Smooth muscle cell (in vitro differentiated cells): ENCODE data around the gene TRABD. TPM values are rescaled to one million over a fixed set of nuclear protein-coding genes. Genes with fewer than 3 reads are reported as not detected.
A peak's percentile ranks its signal among the peaks of the same experiment; 100 is the strongest.

Source experiments
- DNase-seq: peaks from one replicate; lab custom pipeline; 2025; ENCODE audit not compliant: unreplicated experiment; lab: John Stamatoyannopoulos, UW
- H2AFZ ChIP-seq: fragments of 200-600 bp; sonication (generic); 2 replicates; pipeline ENCODE4 v1.6.0; 2016; ENCODE audit warnings: antibody characterized with exemption, low read depth, mild to moderate bottlenecking
- H3F3A ChIP-seq: fragments of 200-600 bp; sonication (generic); 2 replicates; pipeline ENCODE4 v1.6.0; 2017; ENCODE audit warnings: antibody characterized with exemption, low read depth
- H3K27ac ChIP-seq: fragments of 200-600 bp; sonication (generic); 2 replicates; pipeline ENCODE4 v1.5.1; 2016; ENCODE audit warnings: low read depth, mild to moderate bottlenecking
- H3K27me3 ChIP-seq: fragments of 200-600 bp; sonication (generic); 2 replicates; pipeline ENCODE4 v1.6.1; 2016; ENCODE audit warnings: low read depth, mild to moderate bottlenecking
- H3K36me3 ChIP-seq: fragments of 200-600 bp; sonication (generic); 2 replicates; pipeline ENCODE4 v1.5.1; 2016; ENCODE audit warnings: low read depth
- H3K4me1 ChIP-seq: fragments of 200-600 bp; sonication (generic); 2 replicates; pipeline ENCODE4 v1.5.1; 2016; ENCODE audit warnings: low read depth
- H3K4me2 ChIP-seq: fragments of 200-600 bp; sonication (generic); 2 replicates; pipeline ENCODE4 v1.6.0; 2016; ENCODE audit warnings: mild to moderate bottlenecking
- H3K4me3 ChIP-seq: fragments of 200-600 bp; sonication (generic); 2 replicates; pipeline ENCODE4 v1.5.1; 2016; ENCODE audit warnings: mild to moderate bottlenecking
- H3K79me2 ChIP-seq: fragments of 200-600 bp; sonication (generic); 2 replicates; pipeline ENCODE4 v1.6.0; 2016; ENCODE audit warnings: low read depth, mild to moderate bottlenecking
- H3K9ac ChIP-seq: fragments of 200-600 bp; sonication (generic); 2 replicates; pipeline ENCODE4 v1.6.0; 2016; ENCODE audit warnings: low read depth
- H3K9me3 ChIP-seq: fragments of 200-600 bp; sonication (generic); replicated peaks from 2 replicates; pipeline ENCODE4 v1.5.1; 2016; ENCODE audit warnings: low read depth
- H4K20me1 ChIP-seq: fragments of 200-600 bp; sonication (generic); 2 replicates; pipeline ENCODE4 v1.6.0; 2016; ENCODE audit warnings: low read depth
- CTCF ChIP-seq: fragments of 200-600 bp; sonication (generic); IDR thresholded peaks from 2 replicates; pipeline ENCODE4 v1.5.1; 2017; ENCODE audit warnings: borderline replicate concordance, mild to moderate bottlenecking, antibody characterized with exemption; ENCODE audit not compliant: insufficient read depth, poor library complexity, severe bottlenecking
- WGBS: methylation state at CpG from one replicate; pipeline ENCODE4 v1.1.7; 2016; ENCODE audit warnings: low lambda C conversion rate; 5-methylcytosine and 5-hydroxymethylcytosine counted together
- polyA plus RNA-seq: library from polyadenylated mRNA; unstranded; fragments of >200 nt; fragmentation: Nextera tagmentation; extraction: Ambion mirVana; gene quantifications from 2 replicates; pipeline ENCODE4 v1.2.1, GENCODE V29; 2016
- total RNA-seq: library from RNA; depleted of rRNA; stranded (reverse); fragments of >200 nt; gene quantifications from 2 replicates; pipeline ENCODE4 v1.2.3, GENCODE V29; 2014

Gene TRABD
- total and polyA plus RNA-seq, 2 experiments from 2014 or later: 17.8 to 58.5 TPM

DNA sequence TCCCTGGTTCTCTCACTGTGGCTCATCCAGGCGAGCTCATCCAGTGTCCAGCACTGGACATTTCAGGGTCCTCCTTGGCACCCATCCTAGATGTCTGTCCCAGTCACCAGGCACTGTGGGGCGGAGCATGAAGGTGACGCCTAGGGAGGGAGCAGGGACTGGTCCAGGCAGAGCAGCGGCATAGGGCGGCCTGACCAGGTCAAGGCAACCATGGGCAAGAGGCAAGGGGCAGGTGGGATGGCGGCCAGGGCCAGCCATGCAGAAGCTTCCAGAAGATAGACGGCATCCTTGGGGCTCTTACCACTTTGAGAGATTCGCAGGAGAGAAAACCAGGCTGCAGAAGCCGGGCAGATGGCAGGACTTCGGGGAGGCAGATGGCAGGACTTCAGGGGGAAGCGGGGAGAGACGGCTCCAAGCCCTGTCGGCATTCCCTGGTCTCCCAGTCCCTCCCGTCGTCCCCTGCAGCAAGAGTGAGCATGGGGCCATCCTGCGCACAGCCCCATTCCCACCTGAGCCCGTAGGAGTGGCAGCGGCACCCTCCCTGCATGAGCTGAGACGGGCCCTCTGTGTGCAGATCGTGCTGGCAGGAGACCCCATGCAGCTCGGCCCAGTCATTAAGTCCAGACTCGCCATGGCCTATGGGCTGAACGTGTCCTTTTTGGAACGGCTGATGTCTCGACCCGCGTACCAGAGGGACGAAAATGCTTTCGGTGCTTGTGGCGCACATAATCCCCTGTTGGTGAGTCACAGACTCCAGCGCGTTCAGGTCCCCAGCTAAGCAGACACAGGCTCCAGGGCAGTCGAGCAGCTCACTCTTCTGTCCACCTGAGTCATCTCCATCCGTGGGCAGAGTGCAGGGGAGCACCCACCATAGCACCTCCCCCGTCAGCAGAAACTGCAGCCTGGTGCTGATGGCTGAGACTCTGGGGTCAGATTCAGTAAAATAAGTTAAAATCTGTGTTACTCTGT is 35.3 kb upstream of the TRABD start:
- H3K27me3 ChIP-seq: no peaks in the 10 kb centered on the region
- no peaks in the 10 kb centered on the region for H3K4me1 ChIP-seq
- no peaks in the 10 kb centered on the region for H3K79me2 ChIP-seq
- DNase-seq: no peak
- no peaks in the 10 kb centered on the region for H4K20me1 ChIP-seq
- no peaks in the 10 kb centered on the region for H3F3A ChIP-seq
- no peak for TF ChIP-seq CTCF
- no peak overlapping the region for H3K4me3 ChIP-seq
- 65% methylated on average over 35 of the region's 35 CpGs for WGBS
- H2AFZ ChIP-seq: no peak overlapping the region
- H3K4me2 ChIP-seq: peak overlapping the region; percentile 29
- no peaks in the 10 kb centered on the region for H3K36me3 ChIP-seq
- no peak overlapping the region for H3K27ac ChIP-seq
- H3K9me3 ChIP-seq: no peaks in the 10 kb centered on the region
- H3K9ac ChIP-seq: no peak overlapping the region

- Histone ChIP-seq H3K36me3 (no peaks in the 10 kb centered on the region), H3K9ac (no peak overlapping the region), H4K20me1 (no peaks in the 10 kb centered on the region), H3K27me3 (no peaks in the 10 kb centered on the region), H3K4me3 (no peak overlapping the region), H3K9me3 (no peaks in the 10 kb centered on the region), H2AFZ (no peak overlapping the region), H3F3A (no peaks in the 10 kb centered on the region), H3K4me1 (no peaks in the 10 kb centered on the region), H3K79me2 (no peaks in the 10 kb centered on the region), H3K27ac (no peak overlapping the region), H3K4me2 (no peak overlapping the region)
- no peak for TF ChIP-seq CTCF
- WGBS: 89% methylated on average over 33 of the region's 33 CpGs
- DNase-seq: no peak
These were observed 33.9 kb upstream of the TRABD start for GRCh38 chr22:50151571-50152537.

GRCh38 chr22:50153056-50153755 is 32.5 kb upstream of the TRABD start:
- Histone ChIP-seq H3K27me3 (no peaks in the 10 kb centered on the region), H3K4me2 (no peak overlapping the region), H3K4me3 (no peak overlapping the region), H3K9ac (no peak overlapping the region), H3K79me2 (no peaks in the 10 kb centered on the region), H3K27ac (no peak overlapping the region), H3F3A (no peaks in the 10 kb centered on the region), H3K36me3 (no peaks in the 10 kb centered on the region), H3K4me1 (no peaks in the 10 kb centered on the region), H4K20me1 (no peaks in the 10 kb centered on the region), H2AFZ (no peak overlapping the region), H3K9me3 (no peaks in the 10 kb centered on the region)
- no peak for TF ChIP-seq CTCF
- 92% methylated on average over 25 of the region's 25 CpGs for WGBS
- no peak for DNase-seq
